GM12878 (cell line): ENCODE measurements around the gene WDR53. TPM values are rescaled to one million over a fixed set of nuclear protein-coding genes. Genes with fewer than 3 reads are reported as not detected.

Experiments
- ATAC-seq: fragments of 200-7000 bp; cut with Tn5 transposase; 3 replicates; pipeline ENCODE4 v1.9.1; 2020; ENCODE audit warnings: mild to moderate bottlenecking, moderate library complexity
- BruUV-seq: library from RNA; stranded (reverse); fragments of 400-500 nt; replicated peaks from 2 replicates; lab custom pipeline; 2021; lab: Mats Ljungman, UMichigan
- CTCF ChIA-PET: fragments of 300-600 bp; sonication (Branson Sonifier 250); formaldehyde crosslinking; extraction: SDS; loops from one replicate; lab custom pipeline; 2021; ENCODE audit warnings: inconsistent platforms; lab: Yijun Ruan, JAX
- POLR2A ChIA-PET: fragments of 350-600 bp; formaldehyde crosslinking; extraction: SDS; loops from one replicate; lab custom pipeline; 2021; ENCODE audit warnings: inconsistent platforms; lab: Charles Lee
- RAD21 ChIA-PET: fragments of 300-600 bp; sonication (Branson Sonifier 250); formaldehyde crosslinking; loops from one replicate; lab custom pipeline; 2023; ENCODE audit warnings: antibody characterized with exemption; ENCODE audit not compliant: unreplicated experiment; lab: Charles Lee
- SMC1A ChIA-PET: fragments of 300-600 bp; sonication (Branson Sonifier 250); formaldehyde crosslinking; loops from one replicate; lab custom pipeline; 2023; ENCODE audit not compliant: unreplicated experiment, uncharacterized antibody; lab: Charles Lee
- DNase-seq: peaks from one replicate; pipeline ENCODE4 v3.0.0-alpha.2; 2011; ENCODE audit warnings: low read depth, low spot score
- FAIRE-seq: peaks from 3 replicates; lab custom pipeline; 2011; peaks lifted over from hg19 to GRCh38; lab: Jason Lieb, UNC
- H2AFZ ChIP-seq: 2 replicates; pipeline ENCODE4 v1.6.0; 2011; ENCODE audit warnings: low read depth, low read length, control low read depth; ENCODE audit not compliant: control insufficient read depth
- H3K27ac ChIP-seq: 2 replicates; pipeline ENCODE4 v1.5.1; 2011; ENCODE audit warnings: control low read depth; ENCODE audit not compliant: control insufficient read depth, insufficient read depth
- H3K27me3 ChIP-seq, 2 experiments: replicated peaks in 1 of 2; 2 replicates each; pipeline versions ENCODE4 v1.6.0 to v1.6.1; 2011; ENCODE audit warnings: low read length in 1 of 2; ENCODE audit not compliant: control insufficient read depth in 2 of 2, insufficient read depth in 2 of 2
- H3K36me3 ChIP-seq, 2 experiments: 2 replicates each; pipeline ENCODE4 v1.5.1; 2011; ENCODE audit warnings: low read length in 1 of 2; ENCODE audit not compliant: control insufficient read depth in 2 of 2, insufficient read depth in 2 of 2
- H3K4me1 ChIP-seq: 2 replicates; pipeline ENCODE4 v1.6.1; 2011; ENCODE audit warnings: mild to moderate bottlenecking, low read length, moderate library complexity, mixed read lengths; ENCODE audit not compliant: control insufficient read depth, insufficient read depth
- H3K4me2 ChIP-seq: 2 replicates; pipeline ENCODE4 v1.6.0; 2011; ENCODE audit warnings: control low read depth; ENCODE audit not compliant: control insufficient read depth, insufficient read depth
- H3K4me3 ChIP-seq: fragments of 200-600 bp; sonication (generic); 2 replicates; pipeline ENCODE4 v1.5.1; 2016
- H3K79me2 ChIP-seq: 2 replicates; pipeline ENCODE4 v1.6.0; 2011; ENCODE audit warnings: low read length; ENCODE audit not compliant: control insufficient read depth, insufficient read depth
- H3K9ac ChIP-seq: 2 replicates; pipeline ENCODE4 v1.8.0; 2011; ENCODE audit warnings: low read length, control low read depth, mixed read lengths; ENCODE audit not compliant: control insufficient read depth, insufficient read depth
- H3K9me3 ChIP-seq: replicated peaks from 3 replicates; pipeline ENCODE4 v1.5.1; 2011; ENCODE audit warnings: mild to moderate bottlenecking, low read length; ENCODE audit not compliant: control insufficient read depth, insufficient read depth
- H4K20me1 ChIP-seq: 2 replicates; pipeline ENCODE4 v1.6.0; 2011; ENCODE audit not compliant: control insufficient read depth, insufficient read depth
- ATF2 ChIP-seq: IDR thresholded peaks from 2 replicates; pipeline ENCODE4 v1.6.1; 2012; ENCODE audit warnings: low read length, inconsistent platforms
- BMI1 ChIP-seq: fragments of 450-650 bp; IDR thresholded peaks from 2 replicates; pipeline ENCODE4 v1.6.1; 2016; ENCODE audit warnings: mild to moderate bottlenecking, moderate library complexity, borderline replicate concordance
- E2F8 ChIP-seq: fragments of 450-650 bp; IDR thresholded peaks from 2 replicates; pipeline ENCODE4 v1.6.1; 2018; ENCODE audit warnings: mild to moderate bottlenecking, low read depth, moderate library complexity; ENCODE audit not compliant: partially characterized antibody
- EGR1 ChIP-seq, 2 experiments: IDR thresholded peaks; 1 replicate in 1 of 2; 2 replicates in 1 of 2; pipeline ENCODE4 v1.6.1; 2011 to 2012; ENCODE audit warnings: low read depth in 2 of 2, low read length in 2 of 2, borderline replicate concordance in 1 of 2, mild to moderate bottlenecking in 1 of 2, moderate library complexity in 1 of 2
- ELK1 ChIP-seq: IDR thresholded peaks from 2 replicates; pipeline ENCODE4 v1.6.1; 2012; ENCODE audit warnings: low read depth, low read length, improper control_type of control experiment
- JUNB ChIP-seq: IDR thresholded peaks from 2 replicates; pipeline ENCODE4 v1.6.1; 2016; ENCODE audit warnings: antibody characterized with exemption, mild to moderate bottlenecking
- KDM1A ChIP-seq: fragments of 200-600 bp; sonication (generic); IDR thresholded peaks from 2 replicates; pipeline ENCODE4 v1.6.1; 2016; ENCODE audit warnings: borderline replicate concordance
- NR2F1 ChIP-seq: fragments of 450-650 bp; conservative IDR thresholded peaks from 2 replicates; pipeline ENCODE4 v1.6.1; 2017; ENCODE audit warnings: mild to moderate bottlenecking
- POLR2A ChIP-seq: IDR thresholded peaks from 2 replicates; pipeline ENCODE4 v1.6.1; 2011; ENCODE audit warnings: low read depth, mild to moderate bottlenecking, low read length
- RUNX3 ChIP-seq: IDR thresholded peaks from 2 replicates; pipeline ENCODE4 v1.6.1; 2012; ENCODE audit warnings: low read length, inconsistent platforms
- SMAD5 ChIP-seq: IDR thresholded peaks from 2 replicates; pipeline ENCODE4 v1.6.1; 2016; ENCODE audit warnings: antibody characterized with exemption, low read depth
- YBX1 ChIP-seq: fragments of 450-650 bp; IDR thresholded peaks from 2 replicates; pipeline ENCODE4 v1.6.1; 2016; ENCODE audit warnings: antibody characterized with exemption
- ZBTB11 ChIP-seq: fragments of 450-650 bp; formaldehyde crosslinking; IDR thresholded peaks from 2 replicates; pipeline ENCODE4 v1.5.0; 2022; ENCODE audit warnings: mild to moderate bottlenecking, missing genetic modification characterization
- ZBTB33 ChIP-seq: fragments of 450-650 bp; IDR thresholded peaks from 2 replicates; pipeline ENCODE4 v1.6.1; 2017; ENCODE audit warnings: mild to moderate bottlenecking
- WGBS: methylation state at CpG from one replicate; pipeline ENCODE4 v1.1.6; 2016; ENCODE audit warnings: low lambda C conversion rate; ENCODE audit not compliant: insufficient replicate concordance, insufficient coverage; ENCODE audit errors: missing lambda C conversion rate; 5-methylcytosine and 5-hydroxymethylcytosine counted together
- in situ Hi-C: fragments of 300-500 bp; cut with MboI; formaldehyde crosslinking; loops from 9 replicates; pipeline ENCODE4 v1.14.3; 2018; ENCODE audit warnings: mixed read lengths
- intact Hi-C: fragments of 100-400 bp; cut with micrococcal nuclease; formaldehyde crosslinking; loops from one replicate; pipeline ENCODE4 v1.14.2; 2022; ENCODE audit not compliant: unreplicated experiment
- polyA plus RNA-seq, 11 experiments: library from polyadenylated mRNA; depleted of rRNA in 4 of 11; unstranded in 6 of 11; stranded (reverse) in 5 of 11; fragments of >200 nt; fragmentation: Nextera tagmentation in 4 of 11; fragmentation: Illumina TruSeq in 1 of 11; extraction: Ambion mirVana in 4 of 11; extraction: Trizol in 1 of 11; gene quantifications; 1 replicate in 1 of 11; 2 replicates in 10 of 11; pipeline versions ENCODE4 v1.2.1 to v1.2.3, GENCODE V29; 2011 to 2016; ENCODE audit warnings: inconsistent platforms in 2 of 11, missing spikeins in 2 of 11, low read depth in 1 of 11
- total RNA-seq, 4 experiments: library from RNA; depleted of rRNA in 3 of 4; stranded (reverse); fragments of >200 nt in 3 of 4; fragmentation: Illumina TruSeq in 1 of 4; extraction: Trizol in 1 of 4; gene quantifications; 2 replicates each; pipeline versions ENCODE4 v1.2.1 to v1.2.3, GENCODE V29; 2013 to 2021

Gene WDR53
- total and polyA plus RNA-seq, 10 of the 15 experiments (the other 5 are each of a cell fraction or from before 2014, with no cell fraction given) = 7.7 to 20.3 (median 15.7) TPM

GRCh38 chr3:196506687-196507086 lies 61.7 kb downstream of the WDR53 start:
- FAIRE-seq (no peak), DNase-seq (no peak), ATAC-seq (no peak)
- Histone ChIP-seq H4K20me1 (0 out of 2 replicates have a peak, but pooled peaks cover 3% of the 10 kb centered on the region), H3K9ac (no peak overlapping the region), H3K4me2 (no peak overlapping the region), H3K9me3 (peaks cover 3% of the 10 kb centered on the region; the same call in 1 of the 3 replicates), H3K4me1 (no peaks in the 10 kb centered on the region), H3K27me3 (no peaks in the 10 kb centered on the region), H3K79me2 (peaks cover 19% of the 10 kb centered on the region), H3K36me3 (no peaks in the 10 kb centered on the region), H3K27ac (no peak overlapping the region), H2AFZ (no peak overlapping the region), H3K4me3 (no peak overlapping the region)
- intact Hi-C loops = no loop called here
- ChIA-PET RAD21 (no interaction called here), POLR2A (interaction anchor here (1.1 kb wide), 1 partner anchor 62 kb away, joined by 3 read pairs; the partner anchor contains the start of genes FBXO45 and WDR53), SMC1A (interaction anchor here (0.8 kb wide), 1 partner anchor 238 kb away, joined by 3 read pairs; no protein-coding TSS in a partner anchor), CTCF (interaction anchor here (0.8 to 2.0 kb wide), 2 partner anchors 12 to 17 kb away, joined by 3 to 5 read pairs; no protein-coding TSS in a partner anchor)
- 64% methylated on average over 8 of the region's 8 CpGs for WGBS
- BruUV-seq = no TSS peak
- in situ Hi-C loops = no loop called here
- TF ChIP-seq EGR1 (IDR thresholded peaks at IDR 0.05; ENCODE audit: borderline replicate concordance in 1 of 2, low read depth in 2 of 2, low read length in 2 of 2) (no peak), RUNX3 (no peak), E2F8 (no peak), POLR2A (no peak), SMAD5 (no peak), ZBTB33 (no peak), ZBTB11 (no peak), YBX1 (no peak), ELK1 (no peak), ATF2 (no peak), KDM1A (no peak), NR2F1 (no peak), BMI1 (no peak), JUNB (no peak)
